ENCODE results near the gene IP6K2.
"Not testable (repeated sequence)": the region's sequence is repeated elsewhere in the genome, so short reads cannot be mapped to it uniquely, and the experiment has no call there.

DNA sequence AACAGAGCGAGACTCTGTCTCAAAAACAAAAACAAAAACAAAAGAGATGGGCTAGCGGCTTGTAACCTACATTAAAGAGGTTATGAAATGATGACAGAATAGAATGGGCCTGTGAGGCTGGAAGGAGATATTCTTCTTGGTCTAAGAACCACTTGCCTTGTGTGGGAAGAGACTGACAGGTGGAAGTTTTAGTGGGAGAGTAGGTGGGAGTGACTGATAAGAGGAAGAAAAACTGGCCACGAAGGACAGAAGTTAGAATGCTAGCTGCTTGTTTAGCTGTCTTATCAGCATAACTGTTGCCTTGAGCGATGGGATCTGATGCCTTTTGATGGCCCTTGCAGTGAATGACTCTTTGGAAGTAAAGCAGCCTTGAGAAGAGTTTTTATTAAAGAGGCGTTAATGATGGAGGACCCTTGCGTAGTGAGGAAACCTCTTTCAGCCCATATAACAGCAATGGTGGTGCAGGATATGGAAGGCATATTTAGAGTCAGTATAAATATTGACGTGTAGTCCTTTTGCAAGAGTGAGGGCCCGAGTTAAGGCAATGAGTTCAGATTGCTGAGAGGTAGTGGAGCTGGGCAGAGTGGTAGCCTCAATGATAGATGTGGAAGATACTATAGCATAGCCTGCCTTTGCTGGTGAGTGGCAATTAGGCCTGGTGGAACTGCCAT lies 8.3 kb upstream of the IP6K2 start:
- TF ChIP-seq, protein P1, sequence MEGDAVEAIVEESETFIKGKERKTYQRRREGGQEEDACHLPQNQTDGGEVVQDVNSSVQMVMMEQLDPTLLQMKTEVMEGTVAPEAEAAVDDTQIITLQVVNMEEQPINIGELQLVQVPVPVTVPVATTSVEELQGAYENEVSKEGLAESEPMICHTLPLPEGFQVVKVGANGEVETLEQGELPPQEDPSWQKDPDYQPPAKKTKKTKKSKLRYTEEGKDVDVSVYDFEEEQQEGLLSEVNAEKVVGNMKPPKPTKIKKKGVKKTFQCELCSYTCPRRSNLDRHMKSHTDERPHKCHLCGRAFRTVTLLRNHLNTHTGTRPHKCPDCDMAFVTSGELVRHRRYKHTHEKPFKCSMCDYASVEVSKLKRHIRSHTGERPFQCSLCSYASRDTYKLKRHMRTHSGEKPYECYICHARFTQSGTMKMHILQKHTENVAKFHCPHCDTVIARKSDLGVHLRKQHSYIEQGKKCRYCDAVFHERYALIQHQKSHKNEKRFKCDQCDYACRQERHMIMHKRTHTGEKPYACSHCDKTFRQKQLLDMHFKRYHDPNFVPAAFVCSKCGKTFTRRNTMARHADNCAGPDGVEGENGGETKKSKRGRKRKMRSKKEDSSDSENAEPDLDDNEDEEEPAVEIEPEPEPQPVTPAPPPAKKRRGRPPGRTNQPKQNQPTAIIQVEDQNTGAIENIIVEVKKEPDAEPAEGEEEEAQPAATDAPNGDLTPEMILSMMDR (IDR thresholded peaks at IDR 0.05 in 4 of 5, conservative IDR thresholded peaks at IDR 0.05 in 1 of 5), result not testable (repeated sequence)
- TF ChIP-seq POLR2A (IDR thresholded peaks at IDR 0.05), result not testable (repeated sequence)
